ENCODE results near the gene ZSWIM6. TPM values are rescaled to one million over a fixed set of nuclear protein-coding genes. Genes with fewer than 3 reads are reported as not detected.

Gene ZSWIM6
- total RNA-seq, 1 donor from 2014 or later, result 40.1 TPM

GRCh38 chr5:61505281-61505680 is 173.2 kb downstream of the ZSWIM6 start:
- H3K27ac Mint-ChIP-seq (ENCODE audit: unreplicated experiment), result no peak overlapping the region

GRCh38 chr5:61507232-61507631 is 175.2 kb downstream of the ZSWIM6 start:
- Histone ChIP-seq H4K20me1 (ENCODE audit: insufficient read depth, low read length) (peaks cover 64% of the 10 kb centered on the region), H3K4me1 (ENCODE audit: insufficient read depth, low read length) (no peaks in the 10 kb centered on the region), H3K79me2 (ENCODE audit: insufficient read depth, low read length) (peaks cover 52% of the 10 kb centered on the region), H2AFZ (ENCODE audit: low read depth, low read length) (no peak overlapping the region), H3K4me2 (ENCODE audit: low read length) (no peak overlapping the region), H3K27ac (ENCODE audit: low read depth, low read length) (no peak overlapping the region), H3K27me3 (ENCODE audit: insufficient read depth, low read length) (no peaks in the 10 kb centered on the region), H3K9me3 (ENCODE audit: insufficient read depth, low read depth, low read length) (no peaks in the 10 kb centered on the region), H3K9ac (ENCODE audit: low read length) (no peak overlapping the region), H3K4me3 (ENCODE audit: insufficient read depth, low read depth, low read length) (no peak overlapping the region), H3K36me3 (ENCODE audit: insufficient read depth, low read length) (no peaks in the 10 kb centered on the region)
- FAIRE-seq (no peak), DNase-seq (ENCODE audit: low read depth) (no peak)
- H3K4me1 Mint-ChIP-seq (ENCODE audit: low read depth, unreplicated experiment), result no peaks in the 10 kb centered on the region
- H3K27me3 Mint-ChIP-seq (ENCODE audit: low read depth, unreplicated experiment), result no peaks in the 10 kb centered on the region
- H3K9me3 Mint-ChIP-seq (ENCODE audit: unreplicated experiment), result no peaks in the 10 kb centered on the region
- H3K36me3 Mint-ChIP-seq (ENCODE audit: low read depth, unreplicated experiment), result peaks cover 6% of the 10 kb centered on the region
- TF ChIP-seq EZH2 (IDR thresholded peaks at IDR 0.05; ENCODE audit: insufficient read depth, low read length) (no peak), CTCF (IDR thresholded peaks at IDR 0.05; ENCODE audit: insufficient read depth, low read depth, low read length) (no peak)
- H3K4me3 Mint-ChIP-seq (ENCODE audit: unreplicated experiment), result no peak overlapping the region
- no peak overlapping the region for H3K27ac Mint-ChIP-seq (ENCODE audit: unreplicated experiment)

More at GRCh38 chr5:61505281-61505680, 173.2 kb downstream of the ZSWIM6 start:
- no peaks in the 10 kb centered on the region for H3K9me3 Mint-ChIP-seq (ENCODE audit: unreplicated experiment)
- H3K27me3 ChIP-seq (ENCODE audit: insufficient read depth, low read length), result no peaks in the 10 kb centered on the region
- H3K4me3 ChIP-seq (ENCODE audit: insufficient read depth, low read depth, low read length), result no peak overlapping the region
- no peak for DNase-seq (ENCODE audit: low read depth)
- H3K27ac ChIP-seq (ENCODE audit: low read depth, low read length), result no peak overlapping the region
- no peaks in the 10 kb centered on the region for H3K9me3 ChIP-seq (ENCODE audit: insufficient read depth, low read depth, low read length)
- no peaks in the 10 kb centered on the region for H3K4me1 ChIP-seq (ENCODE audit: insufficient read depth, low read length)
- H3K27me3 Mint-ChIP-seq (ENCODE audit: low read depth, unreplicated experiment), result no peaks in the 10 kb centered on the region
- H3K4me2 ChIP-seq (ENCODE audit: low read length), result no peak overlapping the region
- H3K9ac ChIP-seq (ENCODE audit: low read length), result no peak overlapping the region
- H2AFZ ChIP-seq (ENCODE audit: low read depth, low read length), result no peak overlapping the region
- H3K79me2 ChIP-seq (ENCODE audit: insufficient read depth, low read length), result peaks cover 43% of the 10 kb centered on the region
- no peaks in the 10 kb centered on the region for H3K4me1 Mint-ChIP-seq (ENCODE audit: low read depth, unreplicated experiment)
- peaks cover 12% of the 10 kb centered on the region for H3K36me3 Mint-ChIP-seq (ENCODE audit: low read depth, unreplicated experiment)
- TF ChIP-seq EZH2 (IDR thresholded peaks at IDR 0.05; ENCODE audit: insufficient read depth, low read length), result no peak
- TF ChIP-seq CTCF (IDR thresholded peaks at IDR 0.05; ENCODE audit: insufficient read depth, low read depth, low read length), result no peak
- peaks cover 64% of the 10 kb centered on the region for H4K20me1 ChIP-seq (ENCODE audit: insufficient read depth, low read length)
- H3K4me3 Mint-ChIP-seq (ENCODE audit: unreplicated experiment), result no peak overlapping the region
- H3K36me3 ChIP-seq (ENCODE audit: insufficient read depth, low read length), result no peaks in the 10 kb centered on the region
- FAIRE-seq, result no peak

GRCh38 chr5:61516946-61517345 is 184.9 kb downstream of the ZSWIM6 start:
- H3K4me1 Mint-ChIP-seq (ENCODE audit: low read depth, unreplicated experiment), result no peaks in the 10 kb centered on the region
- H3K79me2 ChIP-seq (ENCODE audit: insufficient read depth, low read length), result peaks cover 60% of the 10 kb centered on the region
- H3K27me3 Mint-ChIP-seq (ENCODE audit: low read depth, unreplicated experiment), result no peaks in the 10 kb centered on the region

More at GRCh38 chr5:61516946-61517345, 184.9 kb downstream of the ZSWIM6 start:
- H3K27ac Mint-ChIP-seq (ENCODE audit: unreplicated experiment), result no peak overlapping the region
- Histone ChIP-seq H3K27ac (ENCODE audit: low read depth, low read length) (no peak overlapping the region), H3K27me3 (ENCODE audit: insufficient read depth, low read length) (no peaks in the 10 kb centered on the region), H3K4me2 (ENCODE audit: low read length) (no peak overlapping the region), H3K4me1 (ENCODE audit: insufficient read depth, low read length) (no peaks in the 10 kb centered on the region), H3K4me3 (ENCODE audit: insufficient read depth, low read depth, low read length) (no peak overlapping the region), H4K20me1 (ENCODE audit: insufficient read depth, low read length) (peaks cover 47% of the 10 kb centered on the region), H3K9ac (ENCODE audit: low read length) (no peak overlapping the region), H3K36me3 (ENCODE audit: insufficient read depth, low read length) (peaks cover 3% of the 10 kb centered on the region), H3K9me3 (ENCODE audit: insufficient read depth, low read depth, low read length) (no peaks in the 10 kb centered on the region), H2AFZ (ENCODE audit: low read depth, low read length) (no peak overlapping the region)
- no peak for FAIRE-seq
- TF ChIP-seq CTCF (IDR thresholded peaks at IDR 0.05; ENCODE audit: insufficient read depth, low read depth, low read length), result no peak
- TF ChIP-seq EZH2 (IDR thresholded peaks at IDR 0.05; ENCODE audit: insufficient read depth, low read length), result no peak
- no peak for DNase-seq (ENCODE audit: low read depth)
- peaks cover 2% of the 10 kb centered on the region for H3K9me3 Mint-ChIP-seq (ENCODE audit: unreplicated experiment)
- peaks cover 2% of the 10 kb centered on the region for H3K36me3 Mint-ChIP-seq (ENCODE audit: low read depth, unreplicated experiment)
- no peak overlapping the region for H3K4me3 Mint-ChIP-seq (ENCODE audit: unreplicated experiment)
